ENCODE data around the gene KIF12.

The KIF12 gene

GRCh38 chr9:114122136-114123027 is 23.3 kb upstream of the KIF12 start:
- H2AFZ ChIP-seq (ENCODE audit: insufficient read depth, low read length, poor library complexity) = no peak overlapping the region
- no peak overlapping the region for H2AK5ac ChIP-seq (ENCODE audit: low read length)
- no peak overlapping the region for H3K23ac ChIP-seq (ENCODE audit: low read length)
- H3K79me2 ChIP-seq (ENCODE audit: control insufficient read depth, insufficient read depth, low read length, poor library complexity) = no peaks in the 10 kb centered on the region
- H3K14ac ChIP-seq (ENCODE audit: low read length) = no peak overlapping the region
- H3K27ac ChIP-seq (ENCODE audit: low read depth, low read length) = no peak overlapping the region
- no peak overlapping the region for H4K12ac ChIP-seq (ENCODE audit: low read depth, low read length)
- H4K8ac ChIP-seq (ENCODE audit: low read depth, low read length) = no peak overlapping the region
- H3K9me3 ChIP-seq (ENCODE audit: insufficient read depth, low read depth, low read length) = no peaks in the 10 kb centered on the region
- H3K18ac ChIP-seq (ENCODE audit: low read length) = no peak overlapping the region
- no peak overlapping the region for H2BK5ac ChIP-seq (ENCODE audit: low read depth, low read length, poor library complexity)
- no peak overlapping the region for H4K91ac ChIP-seq (ENCODE audit: low read depth, low read length)
- H3K4ac ChIP-seq (ENCODE audit: low read depth, low read length) = no peak overlapping the region
- H3K36me3 ChIP-seq (ENCODE audit: control insufficient read depth in 1 of 2, insufficient read depth in 2 of 2, low read length in 2 of 2) = no peaks in the 10 kb centered on the region
- no peak overlapping the region for H2BK120ac ChIP-seq (ENCODE audit: insufficient read depth, low read length, poor library complexity)
- peaks cover 2 to 5% of the 10 kb centered on the region in 2 experiments for H3K4me1 ChIP-seq (ENCODE audit: control insufficient read depth in 1 of 2, insufficient read depth in 2 of 2, low read length in 2 of 2)
- no peak overlapping the region for H3K4me3 ChIP-seq (ENCODE audit: low read depth, low read length)
- no peaks in the 10 kb centered on the region for H3K27me3 ChIP-seq (ENCODE audit: insufficient read depth, low read length)
- no peaks in the 10 kb centered on the region for H3K79me1 ChIP-seq (ENCODE audit: low read length)
- no peak overlapping the region for H2BK12ac ChIP-seq (ENCODE audit: low read length)
- DNase-seq = no peak
- H3K9ac ChIP-seq (ENCODE audit: low read length) = no peak overlapping the region
- WGBS (ENCODE audit: extremely low coverage, insufficient coverage, insufficient read length) = no CpG with 5 or more reads among the region's 9 CpGs
- H3K4me2 ChIP-seq (ENCODE audit: low read length) = no peak overlapping the region

GRCh38 chr9:114121227-114122135 is 22.4 kb upstream of the KIF12 start:
- Histone ChIP-seq H3K27ac (ENCODE audit: low read depth, low read length) (no peak overlapping the region), H3K36me3 (ENCODE audit: control insufficient read depth in 1 of 2, insufficient read depth in 2 of 2, low read length in 2 of 2) (no peaks in the 10 kb centered on the region), H3K9ac (ENCODE audit: low read length) (no peak overlapping the region), H2AK5ac (ENCODE audit: low read length) (no peak overlapping the region), H2BK5ac (ENCODE audit: low read depth, low read length, poor library complexity) (no peak overlapping the region), H3K4me3 (ENCODE audit: low read depth, low read length) (no peak overlapping the region), H4K91ac (ENCODE audit: low read depth, low read length) (no peak overlapping the region), H2BK12ac (ENCODE audit: low read length) (no peak overlapping the region), H3K79me2 (ENCODE audit: control insufficient read depth, insufficient read depth, low read length, poor library complexity) (no peaks in the 10 kb centered on the region), H4K12ac (ENCODE audit: low read depth, low read length) (no peak overlapping the region), H2BK120ac (ENCODE audit: insufficient read depth, low read length, poor library complexity) (no peak overlapping the region), H4K8ac (ENCODE audit: low read depth, low read length) (no peak overlapping the region), H3K4ac (ENCODE audit: low read depth, low read length) (no peak overlapping the region), H3K79me1 (ENCODE audit: low read length) (no peaks in the 10 kb centered on the region), H3K18ac (ENCODE audit: low read length) (no peak overlapping the region), H3K14ac (ENCODE audit: low read length) (no peak overlapping the region), H3K4me2 (ENCODE audit: low read length) (no peak overlapping the region), H2AFZ (ENCODE audit: insufficient read depth, low read length, poor library complexity) (no peak overlapping the region), H3K23ac (ENCODE audit: low read length) (no peak overlapping the region), H3K4me1 (ENCODE audit: control insufficient read depth in 1 of 2, insufficient read depth in 2 of 2, low read length in 2 of 2) (peaks cover 2 to 5% of the 10 kb centered on the region in 2 experiments), H3K27me3 (ENCODE audit: insufficient read depth, low read length) (no peaks in the 10 kb centered on the region), H3K9me3 (ENCODE audit: insufficient read depth, low read depth, low read length) (no peaks in the 10 kb centered on the region)
- no CpG with 5 or more reads among the region's 16 CpGs for WGBS (ENCODE audit: extremely low coverage, insufficient coverage, insufficient read length)
- DNase-seq = no peak

GRCh38 chr9:114120192-114121014 is 21.3 kb upstream of the KIF12 start:
- Histone ChIP-seq H2AK5ac (ENCODE audit: low read length) (no peak overlapping the region), H2BK5ac (ENCODE audit: low read depth, low read length, poor library complexity) (no peak overlapping the region), H2BK12ac (ENCODE audit: low read length) (no peak overlapping the region), H4K8ac (ENCODE audit: low read depth, low read length) (no peak overlapping the region), H3K4me1 (ENCODE audit: control insufficient read depth in 1 of 2, insufficient read depth in 2 of 2, low read length in 2 of 2) (peaks cover 2 to 5% of the 10 kb centered on the region in 2 experiments), H2AFZ (ENCODE audit: insufficient read depth, low read length, poor library complexity) (no peak overlapping the region), H3K4me2 (ENCODE audit: low read length) (no peak overlapping the region), H4K91ac (ENCODE audit: low read depth, low read length) (no peak overlapping the region), H2BK120ac (ENCODE audit: insufficient read depth, low read length, poor library complexity) (no peak overlapping the region), H3K9ac (ENCODE audit: low read length) (no peak overlapping the region), H3K4me3 (ENCODE audit: low read depth, low read length) (no peak overlapping the region), H3K27ac (ENCODE audit: low read depth, low read length) (no peak overlapping the region), H3K36me3 (ENCODE audit: control insufficient read depth in 1 of 2, insufficient read depth in 2 of 2, low read length in 2 of 2) (no peaks in the 10 kb centered on the region), H3K23ac (ENCODE audit: low read length) (no peak overlapping the region), H3K14ac (ENCODE audit: low read length) (no peak overlapping the region), H3K79me1 (ENCODE audit: low read length) (no peaks in the 10 kb centered on the region), H3K9me3 (ENCODE audit: insufficient read depth, low read depth, low read length) (no peaks in the 10 kb centered on the region), H3K4ac (ENCODE audit: low read depth, low read length) (no peak overlapping the region), H3K27me3 (ENCODE audit: insufficient read depth, low read length) (no peaks in the 10 kb centered on the region), H4K12ac (ENCODE audit: low read depth, low read length) (no peak overlapping the region), H3K18ac (ENCODE audit: low read length) (no peak overlapping the region), H3K79me2 (ENCODE audit: control insufficient read depth, insufficient read depth, low read length, poor library complexity) (no peaks in the 10 kb centered on the region)
- WGBS (ENCODE audit: extremely low coverage, insufficient coverage, insufficient read length) = no CpG with 5 or more reads among the region's 4 CpGs
- no peak for DNase-seq
